Right renal cortex interstitium (tissue), 3 donors: Measurements from ENCODE around the gene ASPDH. TPM values are rescaled to one million over a fixed set of nuclear protein-coding genes. Genes with fewer than 3 reads are reported as not detected.

Experiments used
- DNase-seq, 3 donors: peaks; one replicate each; pipeline ENCODE4 v3.0.0-alpha.2; 2013; ENCODE audit warnings: low read depth in 3 of 3, low spot score in 2 of 3
- polyA plus RNA-seq, 3 donors: library from polyadenylated mRNA; unstranded; fragments of 120-200 nt; gene quantifications; one replicate each; pipeline ENCODE4 v1.2.1, GENCODE V29; 2013; ENCODE audit not compliant: insufficient read length in 3 of 3

ASPDH gene
- polyA plus RNA-seq, 3 donors = 5.5 to 8.3 (median 8.1) TPM

DNA sequence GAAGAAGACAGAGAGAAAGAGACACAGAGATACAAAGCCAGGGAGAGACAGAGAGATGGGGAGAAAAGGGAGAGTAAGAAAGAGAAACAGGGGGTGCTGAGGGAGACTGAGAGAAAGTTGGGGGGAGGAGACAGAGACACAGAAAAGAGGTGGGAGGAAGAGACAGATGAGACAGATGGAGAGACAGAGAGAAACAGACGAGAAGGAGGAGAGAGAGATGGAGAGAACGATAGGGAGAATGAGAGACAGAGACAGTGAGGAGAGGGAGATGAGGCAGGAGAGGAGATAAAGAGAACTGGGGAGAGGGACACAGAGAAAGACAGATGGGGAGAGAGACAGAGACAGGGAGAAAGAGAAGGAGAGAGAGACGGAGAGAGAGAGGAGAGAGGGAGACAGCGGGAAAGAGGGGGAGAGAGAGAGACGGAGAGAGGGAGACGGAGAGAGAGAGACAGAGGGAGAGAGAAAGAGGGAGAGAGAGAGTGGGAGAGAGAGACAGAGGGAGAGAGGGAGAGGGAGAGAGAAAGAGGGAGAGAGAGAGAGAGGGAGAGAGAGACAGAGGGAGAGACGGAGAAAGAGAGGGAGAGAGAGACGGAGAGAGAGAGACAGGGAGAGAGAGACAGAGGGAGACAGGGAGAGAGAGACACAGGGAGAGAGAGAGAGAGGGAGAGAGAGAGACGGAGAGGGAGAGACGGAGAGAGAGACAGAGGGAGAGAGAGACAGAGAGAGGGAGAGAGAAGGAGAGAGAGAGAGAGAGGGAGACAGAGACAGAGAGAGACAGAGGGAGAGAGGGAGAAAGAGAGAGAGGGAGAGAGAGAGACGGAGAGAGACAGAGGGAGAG, 15.3 kb downstream of the ASPDH start:
- DNase-seq = no peak

DNA sequence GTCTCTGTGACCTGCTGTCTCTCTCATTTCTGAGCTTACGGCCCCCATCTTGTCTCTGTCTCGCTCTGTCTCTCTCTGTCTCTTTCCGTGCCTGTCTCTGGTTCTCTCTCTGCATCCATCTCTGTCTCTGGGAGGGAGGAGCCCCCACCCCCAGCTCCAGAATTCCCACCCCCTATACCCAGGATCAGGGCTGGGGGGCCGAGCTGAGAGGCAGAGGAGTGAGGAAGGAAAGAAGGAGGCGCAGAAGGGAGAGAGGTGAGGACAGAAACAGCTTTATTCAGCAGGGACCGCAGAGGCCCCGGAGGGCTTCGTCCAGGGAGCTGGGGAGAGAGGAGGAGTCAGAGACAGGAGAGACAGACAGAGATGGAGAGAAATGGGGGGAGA, 16.7 kb downstream of the ASPDH start:
- no peak for DNase-seq

DNA sequence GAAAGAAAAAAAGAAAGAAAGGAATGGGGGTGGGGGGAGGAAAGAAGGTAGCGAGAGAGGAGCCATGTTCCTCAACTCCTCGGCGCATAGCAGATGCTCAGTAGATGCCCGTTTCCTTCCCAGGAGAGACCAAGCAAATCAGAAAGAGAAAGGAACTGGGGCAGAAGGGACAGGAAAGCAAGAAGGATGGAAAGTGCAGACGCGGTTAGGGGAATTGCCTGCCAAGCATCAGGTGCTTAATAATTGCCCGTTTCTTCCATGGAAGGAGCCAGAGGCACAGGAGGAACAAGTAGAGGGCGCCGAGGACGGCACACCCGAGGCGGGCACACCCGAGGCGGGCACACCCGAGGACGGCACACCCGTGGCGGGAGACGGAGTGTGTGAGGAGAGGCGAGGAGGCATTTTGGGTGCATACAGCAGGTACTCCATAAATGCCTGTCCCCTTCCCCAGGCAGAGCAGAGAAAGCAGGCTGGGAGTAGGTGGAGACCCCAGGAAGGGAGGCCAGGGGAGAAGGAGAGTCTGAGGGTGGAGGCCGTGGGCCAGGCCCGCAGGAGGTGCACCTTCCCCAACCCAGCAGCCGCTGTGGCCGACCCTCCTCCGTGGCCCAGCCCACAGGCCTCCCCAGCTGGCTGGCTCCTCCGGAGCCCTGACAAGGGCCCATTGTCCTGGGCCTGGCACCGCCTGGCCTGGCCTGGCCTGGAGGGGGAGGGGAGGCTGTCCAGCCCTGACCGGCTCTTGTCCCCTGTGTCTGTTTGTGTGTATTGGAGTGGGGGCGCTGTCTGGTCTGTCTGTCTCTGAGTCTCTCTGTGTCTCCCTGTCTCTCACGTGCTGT, 17.3 kb downstream of the ASPDH start:
- no peak for DNase-seq

DNA sequence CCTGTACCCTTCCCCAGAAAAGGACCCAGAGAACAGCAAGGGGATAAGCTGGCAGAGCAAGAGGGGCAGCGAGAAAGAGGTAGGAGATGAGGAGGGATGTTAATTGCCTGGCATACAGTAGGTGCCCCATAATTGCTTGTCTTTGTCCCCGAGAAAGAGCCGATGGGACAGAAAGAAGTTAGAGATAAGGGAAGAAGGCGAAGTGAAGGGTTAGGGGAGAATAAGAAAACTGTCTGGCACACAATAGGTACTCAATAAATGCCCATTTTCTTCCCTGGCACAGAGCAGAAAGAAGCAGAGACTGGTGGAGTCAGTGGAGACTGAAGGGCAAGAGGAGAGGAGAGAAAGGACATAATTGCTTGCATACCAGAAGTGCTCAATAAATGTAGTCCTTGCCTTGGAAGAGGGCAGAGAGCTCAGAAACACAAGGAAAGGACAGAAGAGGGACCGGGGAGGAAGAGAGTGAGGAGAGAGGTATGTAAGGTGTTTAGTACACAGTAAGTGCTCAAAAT, 18.6 kb downstream of the ASPDH start:
- no peak for DNase-seq

DNA sequence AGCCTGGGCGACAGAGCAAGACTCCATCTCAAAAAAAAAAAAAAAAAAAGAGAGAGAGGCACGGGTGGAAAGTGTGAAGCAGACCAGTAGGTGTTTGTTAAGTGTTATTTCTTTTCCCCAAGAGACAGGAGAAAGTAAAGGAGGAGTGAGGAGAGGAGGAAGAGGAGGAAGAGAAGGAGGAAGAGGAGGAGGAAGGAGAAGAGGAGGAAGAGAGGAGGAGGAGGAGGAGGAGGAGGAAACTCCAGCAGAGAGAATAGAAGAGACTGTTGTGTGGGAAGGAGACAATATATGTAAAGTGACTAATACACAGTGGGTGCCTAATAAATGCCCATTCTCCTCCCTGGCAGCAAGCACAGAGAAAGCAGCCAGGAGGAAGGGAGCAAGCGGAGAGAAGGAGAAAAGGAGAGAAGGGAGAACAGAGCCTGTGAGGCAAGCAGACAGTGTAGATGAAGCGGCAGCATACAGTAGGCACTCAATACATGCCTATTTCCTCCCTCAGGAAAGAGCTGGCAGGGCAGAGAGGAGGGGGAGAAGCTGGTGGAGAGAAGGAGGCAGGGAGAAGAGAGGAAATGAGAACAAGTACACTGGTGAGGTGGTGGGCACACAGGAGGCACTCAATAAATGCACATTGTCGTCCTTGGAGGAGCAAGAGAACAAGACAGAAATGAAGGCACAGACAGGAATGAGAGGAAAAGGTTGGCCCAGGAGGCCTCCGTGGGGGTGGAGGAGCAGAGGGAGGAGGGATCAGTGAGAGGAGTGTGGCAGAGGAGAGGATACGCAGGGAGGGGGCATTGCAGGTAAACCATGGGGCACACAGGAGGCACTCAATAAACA, 19.3 kb downstream of the ASPDH start:
- no peak for DNase-seq

DNA sequence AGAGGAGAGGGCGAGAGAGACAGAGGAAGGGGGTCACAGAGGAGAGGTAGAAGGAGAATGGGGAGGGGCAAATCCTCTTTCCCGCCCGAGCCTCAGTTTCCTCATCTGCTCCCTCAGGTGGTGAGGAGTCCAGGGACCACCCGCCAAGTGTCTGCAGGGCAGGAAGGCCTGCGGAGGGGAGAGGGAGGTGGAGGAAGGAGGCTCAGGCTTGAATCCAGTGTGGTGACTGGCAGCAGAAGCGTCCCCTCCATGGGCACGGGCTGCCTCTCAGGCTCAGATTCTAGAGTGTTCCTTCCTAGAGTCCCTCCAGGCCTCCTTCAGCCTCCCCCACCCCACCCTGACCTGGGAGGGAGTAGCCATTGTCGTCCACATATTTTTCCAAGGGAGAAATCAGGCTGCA, 20.5 kb downstream of the ASPDH start:
- DNase-seq = no peak

DNA sequence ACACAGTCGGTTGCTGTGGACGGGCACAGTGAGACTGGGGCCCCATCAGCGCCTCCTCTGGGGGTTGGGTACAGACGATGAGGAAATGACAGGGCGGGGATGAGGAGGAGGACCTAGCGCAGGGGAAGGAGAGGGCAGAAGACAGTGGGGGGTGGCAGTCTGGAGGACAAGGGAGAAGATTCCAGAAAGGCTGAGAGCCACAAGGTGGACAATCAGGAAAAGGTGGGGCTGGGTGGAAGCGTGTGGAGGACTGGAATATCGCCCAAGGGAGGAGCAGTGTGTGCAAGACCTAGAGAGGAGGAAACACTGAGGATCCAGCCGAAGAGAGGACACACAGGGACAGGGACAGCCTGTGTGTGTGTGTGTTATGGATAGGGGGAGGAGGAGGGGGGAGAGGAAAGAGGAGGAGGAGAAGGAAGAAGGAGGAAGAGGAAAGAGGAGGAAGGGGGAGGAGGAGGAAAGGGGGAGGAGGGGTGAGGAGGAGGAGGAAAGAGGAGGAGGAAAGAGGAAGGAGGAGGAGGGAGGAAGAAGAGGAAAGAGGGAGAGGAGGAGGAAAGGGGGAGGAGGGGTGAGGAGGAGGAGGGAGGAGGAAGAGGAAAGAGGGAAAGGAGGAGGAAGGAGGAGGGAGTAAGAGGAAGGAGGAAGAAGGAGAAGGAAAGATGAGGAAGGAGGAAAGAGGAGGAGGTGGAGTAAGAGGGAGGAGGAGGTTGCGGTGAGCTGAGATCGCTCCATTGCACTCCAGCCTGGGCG, 21.2 kb downstream of the ASPDH start:
- DNase-seq = no peak

DNA sequence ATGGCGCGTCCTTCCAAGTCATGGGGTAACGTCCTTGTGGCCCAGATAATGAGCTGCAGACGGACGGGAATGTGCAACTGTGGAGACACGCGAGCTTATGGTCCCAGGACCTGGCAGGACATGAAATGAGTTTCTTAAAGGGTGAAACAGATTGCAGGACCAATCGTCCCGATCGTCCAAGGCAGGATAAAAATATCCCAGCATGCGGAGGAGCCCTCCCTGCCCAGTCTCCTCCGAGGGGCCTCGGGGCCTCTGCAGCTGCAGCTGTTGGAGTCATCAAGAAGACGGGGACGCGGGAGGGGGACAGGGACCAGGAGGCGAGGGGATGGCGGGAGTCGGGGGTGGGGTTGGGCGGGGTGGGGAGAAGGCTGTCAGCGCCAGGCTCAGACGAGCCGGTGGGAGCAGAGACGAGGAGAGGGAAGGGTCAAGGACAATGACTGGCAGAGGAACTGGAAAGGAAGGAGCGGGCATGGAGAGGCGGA, 22.7 kb downstream of the ASPDH start:
- DNase-seq = no peak

DNA sequence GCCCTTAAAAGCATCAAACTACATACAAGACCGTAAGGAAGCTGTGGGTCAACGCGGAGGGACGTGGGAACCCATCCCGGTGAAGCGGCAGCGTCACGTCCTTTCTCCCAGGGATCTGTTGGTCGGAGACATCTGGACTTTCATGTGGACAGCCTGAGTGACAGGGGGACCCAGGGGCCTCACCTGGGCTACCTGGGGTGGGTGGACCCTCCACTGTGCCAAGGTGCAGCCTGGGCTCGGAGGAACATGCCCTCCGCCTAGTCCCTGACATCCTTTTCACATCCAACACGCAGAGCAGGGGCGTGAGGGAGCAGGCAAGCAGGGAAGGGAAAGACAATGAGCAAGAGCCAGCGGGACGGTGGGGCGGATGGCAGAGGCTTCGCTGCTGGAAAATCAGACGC, 23.3 kb downstream of the ASPDH start:
- no peak for DNase-seq

DNA sequence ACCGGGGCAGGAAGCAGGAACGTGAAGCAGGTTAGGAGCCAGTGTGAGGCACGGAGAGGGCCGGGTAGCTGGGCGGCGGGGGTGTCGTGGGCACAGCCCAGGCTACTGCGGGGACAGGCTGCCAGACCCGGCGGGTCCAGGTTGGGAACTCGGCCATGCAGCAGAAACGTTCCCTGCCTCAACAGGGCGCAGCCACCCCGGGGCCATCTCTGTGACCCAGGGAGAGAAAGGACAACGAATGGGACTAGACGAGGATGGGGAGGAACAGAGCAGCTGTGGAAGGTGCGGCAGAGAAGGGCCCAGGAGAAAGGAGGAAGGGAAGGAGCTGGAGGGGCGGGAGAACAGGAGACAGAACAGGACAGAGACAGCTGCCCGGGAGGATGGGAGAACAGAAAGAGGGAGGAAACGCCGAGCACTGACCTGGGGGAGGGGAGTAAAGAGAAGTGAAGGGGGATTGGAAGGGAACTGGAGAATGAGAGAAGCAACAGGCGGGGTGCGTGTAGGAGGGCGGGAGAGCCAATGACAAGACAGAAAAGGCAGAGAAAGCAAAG, 24.2 kb downstream of the ASPDH start:
- DNase-seq = no peak

DNA sequence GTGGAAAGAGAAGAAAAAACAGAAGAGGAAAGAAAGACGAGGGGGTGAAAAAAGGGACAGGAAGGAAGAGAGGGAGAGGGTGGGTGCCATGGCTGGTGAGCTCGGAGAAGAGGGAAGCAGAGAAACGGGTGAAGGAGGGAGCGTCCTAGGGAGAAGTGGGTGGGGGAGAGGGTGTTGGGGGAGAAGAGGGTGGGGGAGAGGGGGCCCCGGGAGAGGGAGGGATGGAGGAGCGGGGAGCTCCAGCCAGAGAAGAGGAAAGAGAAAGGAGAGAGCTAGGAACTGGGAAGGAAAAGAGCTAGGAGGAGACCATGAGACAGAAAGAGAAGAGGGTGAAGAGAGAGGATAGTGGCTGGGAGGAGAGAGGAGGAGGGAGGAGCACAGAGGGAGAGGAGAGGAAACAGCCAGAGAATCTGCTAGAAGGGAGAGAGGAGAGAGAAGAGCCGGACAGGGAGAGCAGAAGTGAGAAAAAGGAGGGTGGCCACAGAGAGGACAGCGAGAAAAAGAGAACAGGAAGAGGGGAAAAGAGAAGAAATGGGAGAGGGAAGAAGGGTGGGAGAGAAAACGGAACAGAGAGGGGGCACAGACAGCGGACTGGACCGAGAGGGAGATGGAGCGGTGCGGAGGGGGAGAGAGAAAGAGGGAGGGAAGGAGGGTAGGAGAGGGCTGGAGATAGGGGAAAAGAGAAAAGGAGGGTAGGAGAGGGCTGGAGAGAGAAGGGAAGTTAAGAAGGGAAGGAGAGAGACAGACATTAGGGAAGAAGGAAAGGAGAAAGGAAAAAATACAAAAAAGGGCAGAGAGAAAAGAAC, 25.1 kb downstream of the ASPDH start:
- no peak for DNase-seq

DNA sequence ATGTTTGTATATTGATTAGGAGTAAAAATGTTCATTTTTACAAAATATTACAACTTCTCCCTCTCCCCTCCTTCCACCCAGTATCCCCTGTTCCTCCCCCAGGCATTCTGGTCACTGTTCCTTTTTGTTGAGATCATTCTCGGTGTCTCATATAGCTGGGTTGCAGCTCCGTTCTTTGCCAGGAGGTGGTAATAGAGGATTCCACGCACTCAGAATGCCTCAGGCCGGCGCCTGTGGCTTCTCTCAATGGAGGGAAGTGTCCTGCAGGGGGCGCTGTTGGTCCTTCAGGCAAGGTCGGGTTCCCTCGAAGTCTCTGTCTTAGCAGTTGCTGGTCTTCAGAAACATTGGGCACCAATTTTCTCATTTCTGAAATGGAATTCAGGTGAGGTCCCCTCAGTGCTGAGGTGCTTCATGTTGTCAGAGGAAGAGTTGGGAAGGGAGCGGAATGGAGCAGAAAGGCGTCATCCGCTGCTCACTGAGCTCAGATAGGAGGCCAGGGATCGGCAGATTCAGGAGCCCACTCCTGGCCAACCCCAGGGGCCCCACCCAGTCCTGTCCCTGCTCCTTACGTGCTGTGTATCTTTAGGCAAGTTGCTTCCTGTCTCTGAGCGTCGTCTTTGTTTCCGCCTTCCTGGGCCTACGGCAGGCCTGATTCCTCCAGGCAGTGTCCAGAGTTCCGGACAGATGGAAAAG, 26.7 kb downstream of the ASPDH start:
- DNase-seq = no peak

DNA sequence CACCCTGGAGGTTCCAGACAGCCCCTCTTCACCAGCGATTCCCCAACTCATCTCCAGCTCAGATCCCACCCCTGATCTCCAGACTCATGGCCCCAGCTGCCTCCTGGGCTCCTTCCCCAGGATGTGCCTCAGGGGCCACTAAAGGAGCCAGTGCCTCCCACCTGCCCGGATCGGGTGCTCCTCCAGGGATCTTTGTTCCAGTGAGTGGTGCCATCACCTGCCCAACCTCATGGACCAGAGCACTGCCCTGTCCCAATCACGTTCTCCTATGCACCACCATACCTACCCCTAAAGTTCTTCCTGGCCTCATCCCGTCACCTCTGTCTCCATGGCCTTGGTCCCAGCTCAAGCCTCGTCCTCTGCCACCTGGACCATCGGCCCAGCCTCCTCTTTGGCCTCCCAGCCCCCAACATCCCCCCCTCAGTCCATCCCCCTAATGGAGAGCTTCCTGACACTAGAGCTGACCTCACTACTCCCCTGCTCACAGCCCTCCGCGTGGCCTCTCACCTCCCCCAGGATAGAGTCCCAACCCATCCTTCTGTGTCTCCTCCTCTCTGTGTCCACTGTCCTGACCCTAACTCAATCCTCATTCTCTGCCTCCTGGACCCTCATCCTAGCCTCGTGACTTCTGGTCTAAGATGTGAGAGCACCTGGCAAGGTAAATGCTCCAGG, 28.3 kb downstream of the ASPDH start:
- DNase-seq = no peak

DNA sequence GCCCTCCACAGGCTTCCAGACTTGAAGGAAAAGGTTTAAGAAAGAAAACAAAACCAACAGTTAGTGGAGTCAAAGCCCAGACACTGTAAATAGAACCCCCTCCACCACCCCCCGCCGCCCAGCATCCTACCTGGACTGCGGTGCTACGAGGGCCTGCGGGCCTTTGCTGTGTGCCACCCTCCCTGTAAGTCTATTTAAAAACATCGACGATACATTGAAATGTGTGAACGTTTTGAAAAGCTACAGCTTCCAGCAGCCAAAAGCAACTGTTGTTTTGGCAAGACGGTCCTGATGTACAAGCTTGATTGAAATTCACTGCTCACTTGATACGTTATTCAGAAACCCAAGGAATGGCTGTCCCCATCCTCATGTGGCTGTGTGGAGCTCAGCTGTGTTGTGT, 30.8 kb downstream of the ASPDH start:
- DNase-seq = no peak

DNA sequence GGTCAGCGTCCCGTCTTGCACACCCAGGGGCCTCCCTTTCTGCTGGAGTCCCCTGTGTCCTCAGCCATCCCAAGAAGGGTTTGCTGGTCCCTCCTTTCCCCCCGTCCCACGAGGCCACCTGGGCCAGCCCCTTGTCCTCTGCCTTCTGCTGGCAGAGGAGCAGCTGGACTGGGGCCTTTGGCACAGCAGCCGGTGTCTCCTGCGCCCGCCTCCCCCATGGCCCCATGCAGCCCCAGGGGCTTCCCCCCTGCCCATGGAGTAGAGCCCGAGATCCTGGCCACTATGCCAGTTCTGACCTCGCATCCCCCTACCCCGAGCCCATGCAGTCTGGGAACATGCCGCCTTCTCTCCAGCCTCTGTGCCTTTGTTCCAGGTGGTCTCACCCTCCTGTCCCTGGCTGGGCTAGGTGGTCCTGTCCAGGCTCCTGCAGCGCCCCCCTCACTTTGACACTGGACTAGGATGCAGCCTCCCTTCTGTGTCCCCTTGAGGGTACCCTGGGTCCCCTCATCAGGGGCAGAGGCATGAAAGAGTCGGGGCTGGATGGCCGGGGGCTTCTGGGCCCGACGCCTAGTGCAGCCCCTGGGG, 31.4 kb downstream of the ASPDH start:
- DNase-seq = no peak

DNA sequence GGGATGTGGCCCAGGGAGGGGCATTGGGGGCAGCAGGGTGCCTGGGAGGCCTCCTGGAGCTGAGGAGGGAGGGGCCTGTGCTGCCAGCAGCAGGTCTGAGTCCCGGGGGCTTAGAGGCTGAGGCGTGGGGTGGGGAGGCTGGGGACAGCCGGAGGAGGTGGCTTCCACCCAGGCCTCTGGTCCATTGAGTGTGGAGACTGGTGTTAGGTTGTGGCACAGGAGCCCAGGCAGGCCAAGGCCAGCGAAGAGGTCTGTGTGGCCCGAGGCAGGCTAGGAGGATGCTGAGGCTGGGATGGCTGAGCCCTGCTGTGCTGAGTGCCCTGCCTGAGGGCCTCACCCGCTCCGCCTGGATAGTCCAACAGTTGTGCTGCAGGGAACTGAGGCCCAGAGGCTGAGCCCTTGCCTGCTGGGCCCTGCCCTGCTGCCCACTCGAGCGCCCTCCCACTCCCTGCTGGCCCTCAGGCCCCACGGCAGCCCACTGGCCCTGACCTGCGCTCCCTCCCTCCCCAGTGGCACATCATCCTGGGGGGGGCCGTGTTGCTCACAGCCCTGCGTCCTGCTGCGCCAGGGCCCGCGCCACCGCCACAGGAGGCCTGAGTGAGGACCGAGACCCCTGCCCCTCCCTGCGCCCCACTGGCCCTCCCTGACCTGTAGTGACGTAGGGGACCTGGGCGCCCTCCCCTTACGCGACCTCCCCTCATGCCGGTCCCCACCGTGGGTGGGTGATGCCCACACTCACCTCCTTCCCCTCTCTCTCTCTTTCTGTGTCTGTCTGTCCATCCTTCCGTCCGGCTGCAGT, 32.2 kb downstream of the ASPDH start:
- DNase-seq = no peak
